GM21367 (cell line): Measurements from ENCODE around the gene CD274.
"Not testable (repeated sequence)": the region's sequence is repeated elsewhere in the genome, so short reads cannot be mapped to it uniquely, and the experiment has no call there.

Source experiments
- ATAC-seq: cut with Tn5 transposase; IDR thresholded peaks from one replicate; pipeline ENCODE4 v1.9.1; 2021; ENCODE audit not compliant: unreplicated experiment

The CD274 gene

GRCh38 chr9:5460157-5460556, 9.8 kb downstream of the CD274 start:
- no peak for ATAC-seq

- ATAC-seq = not testable (repeated sequence)
These were observed 14.5 kb downstream of the CD274 start for GRCh38 chr9:5464831-5465330.

DNA sequence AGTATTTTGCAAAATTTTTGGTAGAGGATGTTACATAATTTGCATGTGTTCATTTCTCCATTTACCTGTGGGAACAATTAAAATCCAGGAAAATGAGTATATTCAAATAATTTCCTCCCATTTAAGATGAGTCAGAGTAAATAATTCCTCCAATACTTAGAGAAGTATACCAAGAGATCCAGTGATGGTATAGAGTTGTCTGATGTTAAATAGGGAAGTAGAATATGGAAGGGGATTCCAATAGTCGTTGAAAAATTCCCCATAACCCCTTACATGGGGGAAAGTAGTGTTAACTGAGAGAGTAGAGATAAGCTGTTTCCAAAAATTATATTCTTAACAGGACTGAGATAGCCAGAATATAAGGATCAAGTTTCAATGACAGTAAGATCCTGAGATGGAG, 15.7 kb downstream of the CD274 start:
- ATAC-seq = no peak

DNA sequence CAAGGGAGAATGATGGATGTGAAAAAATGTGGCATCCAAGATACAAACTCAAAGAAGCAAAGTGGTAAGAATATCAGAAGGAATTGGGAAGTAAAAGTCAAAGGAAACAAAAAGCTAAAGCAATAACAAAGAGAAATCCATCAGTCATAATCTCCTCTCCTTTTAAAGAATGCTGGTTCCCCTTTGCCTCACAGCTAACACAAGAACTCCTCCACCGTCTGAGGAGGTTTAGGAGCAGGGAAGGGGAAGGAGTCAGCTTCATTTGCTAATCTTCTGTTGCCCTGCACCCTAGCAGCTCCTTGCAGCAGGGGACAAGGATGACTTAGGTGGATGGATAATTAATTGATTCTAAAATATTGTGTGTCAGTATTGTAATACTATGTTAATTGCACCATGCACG, 16.4 kb downstream of the CD274 start:
- ATAC-seq = no peak

GRCh38 chr9:5468850-5469249, 18.5 kb downstream of the CD274 start:
- no peak for ATAC-seq

GRCh38 chr9:5470122-5470521, 19.8 kb downstream of the CD274 start:
- ATAC-seq = no peak

GRCh38 chr9:5470816-5471215, 20.5 kb downstream of the CD274 start:
- no peak for ATAC-seq

DNA sequence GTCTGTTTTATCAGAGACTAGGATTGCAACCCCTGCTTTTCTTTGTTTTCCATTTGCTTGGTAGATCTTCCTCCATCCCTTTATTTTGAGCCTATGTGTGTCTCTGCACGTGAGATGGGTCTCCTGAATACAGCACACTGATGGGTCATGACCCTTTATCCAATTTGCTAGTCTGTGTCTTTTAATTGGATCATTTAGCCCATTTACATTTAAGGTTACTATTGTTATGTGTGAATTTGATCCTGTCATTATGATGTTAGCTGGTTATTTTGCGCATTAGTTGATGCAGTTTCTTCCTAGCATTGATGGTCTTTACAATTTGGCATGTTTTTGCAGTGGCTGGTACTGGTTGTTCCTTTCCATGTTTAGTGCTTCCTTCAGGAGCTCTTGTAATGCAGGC, 25.3 kb downstream of the CD274 start:
- not testable (repeated sequence) for ATAC-seq

- no peak for ATAC-seq
These were observed 27.9 kb downstream of the CD274 start for GRCh38 chr9:5478206-5478605.

- no peak for ATAC-seq
These were observed 29.8 kb downstream of the CD274 start for GRCh38 chr9:5479994-5480694.

GRCh38 chr9:5480919-5481318, 30.6 kb downstream of the CD274 start:
- ATAC-seq = no peak

- ATAC-seq = no peak
These were observed 31.1 kb downstream of the CD274 start for GRCh38 chr9:5481322-5482040.

- ATAC-seq = no peak
These were observed 31.9 kb downstream of the CD274 start for GRCh38 chr9:5482194-5482593.

GRCh38 chr9:5483306-5483705, 33.0 kb downstream of the CD274 start:
- ATAC-seq = no peak

DNA sequence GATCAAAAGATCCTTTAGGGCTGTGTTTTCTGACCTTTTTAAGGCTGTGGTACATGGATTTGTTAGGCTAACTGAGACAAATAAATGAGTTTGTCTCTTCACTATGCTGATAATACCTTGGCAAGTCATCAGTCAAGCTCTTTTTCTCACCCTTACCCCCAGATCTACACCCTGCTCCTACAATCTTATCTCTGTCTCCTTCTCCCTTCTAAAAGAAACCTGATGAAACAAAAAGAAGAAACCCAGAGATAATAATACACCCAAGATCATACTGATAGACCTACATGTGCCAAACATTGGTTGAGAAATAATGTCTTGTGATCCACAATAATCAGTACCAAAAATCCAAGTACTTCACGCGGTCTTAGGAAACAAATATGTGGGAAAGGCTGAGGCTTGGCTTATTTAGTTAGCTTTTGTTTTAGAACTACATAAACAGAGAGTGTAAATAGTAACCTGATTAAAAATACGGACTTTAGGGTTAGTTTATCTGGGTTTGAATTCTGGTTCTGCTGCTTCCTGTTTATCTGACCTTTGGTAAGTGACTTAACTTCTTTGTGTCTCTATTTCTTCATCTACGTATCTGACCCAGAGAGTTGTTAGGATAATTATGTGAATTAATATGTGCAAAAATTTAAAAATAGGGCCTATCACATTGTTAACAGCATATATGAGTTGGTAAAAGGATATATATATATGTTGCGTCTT, 35.2 kb downstream of the CD274 start:
- ATAC-seq = no peak

DNA sequence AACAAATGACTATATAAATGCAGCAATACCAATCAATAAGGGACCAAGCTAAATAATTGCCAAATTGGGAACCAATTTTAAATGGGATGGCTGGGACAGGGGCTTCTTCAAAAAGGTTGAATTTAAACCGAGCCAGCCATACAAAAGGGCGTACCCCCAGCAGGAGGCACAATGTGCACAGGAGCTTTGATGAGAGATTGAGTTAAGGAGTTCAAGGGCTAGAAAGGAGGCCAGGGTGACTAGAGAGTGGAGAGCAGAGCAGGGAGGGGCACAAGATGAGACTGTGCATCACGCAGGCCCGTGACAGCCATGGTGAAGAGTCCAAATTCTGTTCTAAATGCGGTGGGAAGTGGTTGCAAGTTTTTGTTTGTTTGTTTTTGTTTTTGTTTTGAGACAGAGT, 36.6 kb downstream of the CD274 start:
- ATAC-seq = no peak

DNA sequence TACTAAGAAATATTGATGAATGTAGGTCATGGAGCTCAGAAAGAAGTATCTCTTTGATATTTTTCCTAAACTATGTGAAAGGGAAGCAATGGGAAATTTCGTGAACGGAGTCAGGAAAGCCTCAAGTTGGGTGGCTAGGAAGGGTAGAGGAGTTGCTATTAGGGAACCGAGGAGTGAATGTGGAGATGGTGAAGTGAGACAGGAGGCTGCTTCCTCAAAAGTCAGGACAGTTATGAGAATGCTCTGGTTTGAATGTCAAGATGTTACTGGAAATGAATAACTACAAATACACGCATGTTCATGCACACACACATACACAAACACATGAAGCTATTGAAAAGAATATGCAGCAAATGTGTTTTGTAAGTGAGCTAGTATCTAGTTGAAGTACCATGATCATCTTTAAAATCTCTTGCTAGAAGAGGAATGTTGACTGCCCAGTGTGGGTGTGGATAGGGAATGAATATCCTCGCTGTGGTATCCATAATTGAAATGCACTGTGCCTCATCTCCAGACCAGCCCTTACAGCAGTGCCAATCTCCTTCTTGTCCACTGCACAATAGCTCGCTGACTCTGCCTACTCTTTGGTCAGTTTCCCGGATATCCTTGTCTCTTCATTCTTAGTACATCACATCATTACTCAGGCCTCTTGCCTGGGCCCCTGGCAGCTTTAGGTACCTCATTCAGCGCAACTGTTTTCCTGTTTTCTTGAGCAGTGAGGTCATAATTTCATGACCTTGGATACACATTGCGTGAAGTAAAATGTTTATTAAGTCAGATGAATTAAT, 38.1 kb downstream of the CD274 start:
- no peak for ATAC-seq

- no peak for ATAC-seq
These were observed 39.5 kb downstream of the CD274 start for GRCh38 chr9:5489630-5490490.

- no peak for ATAC-seq
These were observed 42.8 kb downstream of the CD274 start for GRCh38 chr9:5492965-5493678.
